K562 (cell line): ENCODE results near the gene PRRT1. TPM values are rescaled to one million over a fixed set of nuclear protein-coding genes. Genes with fewer than 3 reads are reported as not detected.

Source experiments
- ATAC-seq: fragments of 200-7000 bp; cut with Tn5 transposase; 3 replicates; pipeline ENCODE4 v1.9.1; 2020; ENCODE audit warnings: moderate library complexity
- BruUV-seq: library from RNA; stranded (reverse); fragments of 400-500 nt; replicated peaks from 2 replicates; lab custom pipeline; 2021; lab: Mats Ljungman, UMichigan
- CTCF ChIA-PET: fragments of 300-600 bp; formaldehyde crosslinking; extraction: SDS; loops from one replicate; lab custom pipeline; 2021; ENCODE audit warnings: low intra/inter-chr PET ratio; lab: Yijun Ruan, JAX
- POLR2A ChIA-PET: fragments of 300-600, 350-650 bp; sonication (Branson Sonifier 250); formaldehyde crosslinking; extraction: SDS; loops from one replicate; lab custom pipeline; 2021; ENCODE audit warnings: antibody characterized with exemption, inconsistent platforms; lab: Yijun Ruan, JAX
- DNase-seq, 4 experiments: peaks; one replicate each; pipeline versions ENCODE4 v3.0.0 to v3.0.0-alpha.2; 2011 to 2018; ENCODE audit warnings: low spot score in 3 of 4, mixed read lengths in 3 of 4; ENCODE audit errors: extremely low read depth in 1 of 4
- FAIRE-seq: peaks from 2 replicates; lab custom pipeline; 2011; peaks lifted over from hg19 to GRCh38; lab: Jason Lieb, UNC
- H2AFZ ChIP-seq: 2 replicates; pipeline ENCODE4 v1.6.0; 2011; ENCODE audit warnings: low read depth, low read length, control low read depth, inconsistent platforms
- H3K27ac ChIP-seq: fragments of 200-600 bp; 3 replicates; pipeline ENCODE4 v1.8.0; 2011; ENCODE audit warnings: low read depth, mild to moderate bottlenecking, control low read depth, inconsistent platforms, low read length, moderate library complexity, mixed read lengths; ENCODE audit errors: extremely low read depth
- H3K27me3 ChIP-seq, 2 experiments: fragments of 300-600 bp in 1 of 2; 2 replicates in 1 of 2; 3 replicates in 1 of 2; pipeline versions ENCODE4 v1.6.0 to v1.8.0; 2011; ENCODE audit warnings: inconsistent platforms in 2 of 2, low read length in 2 of 2, mild to moderate bottlenecking in 1 of 2, mixed read lengths in 1 of 2, moderate library complexity in 1 of 2; ENCODE audit not compliant: control insufficient read depth in 2 of 2, insufficient read depth in 2 of 2
- H3K36me3 ChIP-seq: fragments of 300-600 bp; 3 replicates; pipeline ENCODE4 v1.8.0; 2011; ENCODE audit warnings: mild to moderate bottlenecking, low read length, inconsistent platforms; ENCODE audit not compliant: control insufficient read depth, insufficient read depth
- H3K4me1 ChIP-seq, 2 experiments: fragments of 200-600 bp in 1 of 2; replicated peaks in 1 of 2; 2 replicates in 1 of 2; 3 replicates in 1 of 2; pipeline versions ENCODE4 v1.5.1 to v1.8.0; 2011; ENCODE audit warnings: inconsistent platforms in 2 of 2, low read length in 2 of 2, mild to moderate bottlenecking in 1 of 2, mixed read lengths in 1 of 2, moderate library complexity in 1 of 2; ENCODE audit not compliant: control insufficient read depth in 2 of 2, insufficient read depth in 2 of 2
- H3K4me2 ChIP-seq: 2 replicates; pipeline ENCODE4 v1.6.1; 2011; ENCODE audit warnings: low read length, control low read depth, inconsistent platforms, mixed read lengths; ENCODE audit not compliant: insufficient read depth
- H3K4me3 ChIP-seq: fragments of 200-600 bp; sonication (generic), shearing (Covaris generic); 2 replicates; pipeline ENCODE4 v1.5.1; 2016; ENCODE audit warnings: control low read depth, inconsistent platforms
- H3K79me2 ChIP-seq: fragments of 200-600 bp; 3 replicates; pipeline ENCODE4 v1.8.0; 2011; ENCODE audit warnings: low read length, inconsistent platforms; ENCODE audit not compliant: control insufficient read depth, insufficient read depth
- H3K9ac ChIP-seq, 2 experiments: 2 replicates each; pipeline versions ENCODE4 v1.6.0 to v1.6.1; 2011; ENCODE audit warnings: low read depth in 2 of 2, low read length in 2 of 2, control low read depth in 1 of 2, inconsistent platforms in 1 of 2, mild to moderate bottlenecking in 1 of 2, mixed read lengths in 1 of 2; ENCODE audit not compliant: insufficient read depth in 1 of 2
- H3K9me1 ChIP-seq: one replicate; pipeline ENCODE4 v1.6.0; 2011; ENCODE audit warnings: inconsistent platforms, mild to moderate bottlenecking, low read length, moderate library complexity; ENCODE audit not compliant: control insufficient read depth, insufficient read depth
- H3K9me3 ChIP-seq: replicated peaks from 2 replicates; pipeline ENCODE4 v1.5.1; 2011; ENCODE audit warnings: low read depth, low read length, inconsistent platforms; ENCODE audit not compliant: control insufficient read depth, insufficient read depth
- H4K20me1 ChIP-seq: replicated peaks from 2 replicates; pipeline ENCODE4 v1.6.1; 2011; ENCODE audit warnings: low read length, inconsistent platforms, mixed read lengths; ENCODE audit not compliant: control insufficient read depth, insufficient read depth
- HMG20B ChIP-seq: fragments of 250-450 bp; sonication (Bioruptor Pico); IDR thresholded peaks from 2 replicates; pipeline ENCODE4 v1.5.0; 2021; ENCODE audit warnings: mild to moderate bottlenecking
- NFE2L1 ChIP-seq: fragments of 450-650 bp; IDR thresholded peaks from 2 replicates; pipeline ENCODE4 v1.6.1; 2016; ENCODE audit warnings: missing genetic modification characterization, low read depth, mild to moderate bottlenecking, missing compliant biosample characterization, moderate library complexity, borderline replicate concordance
- RAD21 ChIP-seq, 2 experiments: fragments of 250-450 bp in 1 of 2; fragments of 450-650 bp in 1 of 2; sonication (Bioruptor Pico) in 1 of 2; formaldehyde crosslinking in 1 of 2; IDR thresholded peaks in 1 of 2; conservative IDR thresholded peaks in 1 of 2; 2 replicates each; pipeline versions ENCODE4 v1.4.0 to v1.8.0; 2020 to 2022; ENCODE audit warnings: mild to moderate bottlenecking in 2 of 2, moderate library complexity in 1 of 2
- SRSF1 ChIP-seq: fragments of 200-400 bp; formaldehyde crosslinking; IDR thresholded peaks from 2 replicates; pipeline ENCODE4 v1.6.1; 2017; ENCODE audit warnings: mild to moderate bottlenecking, low read depth, low read length, moderate library complexity
- TOE1 ChIP-seq, 2 experiments: fragments of 450-650 bp in 1 of 2; sonication (generic) in 1 of 2; formaldehyde crosslinking in 1 of 2; IDR thresholded peaks; 2 replicates each; pipeline versions ENCODE4 v1.7.1 to v1.8.0; 2016 to 2022; ENCODE audit warnings: borderline replicate concordance in 2 of 2, mild to moderate bottlenecking in 2 of 2, antibody characterized with exemption in 1 of 2, inconsistent platforms in 1 of 2, low read depth in 1 of 2, missing genetic modification reagents in 1 of 2, moderate library complexity in 1 of 2
- ZNF263 ChIP-seq: sonication (generic); formaldehyde crosslinking; IDR thresholded peaks from 2 replicates; pipeline ENCODE4 v1.8.0; 2022; ENCODE audit warnings: mild to moderate bottlenecking, missing genetic modification reagents, borderline replicate concordance
- ZNF717 ChIP-seq: fragments of 250-450 bp; sonication (Bioruptor Pico); IDR thresholded peaks from 2 replicates; pipeline ENCODE4 v1.5.0; 2021
- WGBS: fragments of 100-300 bp; shearing (Covaris generic); methylation state at CpG from one replicate; pipeline ENCODE4 v1.1.6; 2016; ENCODE audit warnings: low coverage, mixed read lengths; ENCODE audit not compliant: insufficient coverage; ENCODE audit errors: missing lambda C conversion rate; 5-methylcytosine and 5-hydroxymethylcytosine counted together
- in situ Hi-C: fragments of 300-500 bp; cut with MboI; formaldehyde crosslinking; loops from 4 replicates; pipeline ENCODE4 v1.15.0; 2018; ENCODE audit warnings: inconsistent platforms, mixed read lengths
- intact Hi-C: fragments of 100-400 bp; cut with micrococcal nuclease; formaldehyde crosslinking; loops from 2 replicates; pipeline ENCODE4 v1.14.2; 2022
- polyA plus RNA-seq, 8 experiments: library from polyadenylated mRNA; depleted of rRNA in 4 of 8; stranded (reverse) in 5 of 8; unstranded in 3 of 8; fragments of >200 nt; fragmentation: Nextera tagmentation in 2 of 8; fragmentation: Illumina TruSeq in 1 of 8; extraction: Ambion mirVana in 2 of 8; extraction: Trizol in 1 of 8; gene quantifications; 2 replicates each; pipeline versions ENCODE4 v1.2.1 to v1.2.3, GENCODE V29; 2011 to 2014; ENCODE audit warnings: inconsistent platforms in 1 of 8, missing spikeins in 1 of 8
- total RNA-seq, 7 experiments: library from RNA; depleted of rRNA in 6 of 7; stranded (reverse); fragments of >200 nt in 6 of 7; fragmentation: Illumina TruSeq in 2 of 7; extraction: Trizol in 2 of 7; gene quantifications; 2 replicates each; pipeline versions ENCODE4 v1.2.1 to v1.2.3, GENCODE V29; 2011 to 2021; ENCODE audit warnings: low replicate concordance in 1 of 7
- TF ChIP-seq, protein P1 (sequence below): IDR thresholded peaks from 2 replicates; pipeline ENCODE4 v1.6.1; 2011; ENCODE audit warnings: borderline replicate concordance, low read depth, mild to moderate bottlenecking, moderate library complexity, low read length; ENCODE audit not compliant: insufficient read depth, poor library complexity, severe bottlenecking
- TF ChIP-seq, protein P2 (sequence below): sonication (generic); formaldehyde crosslinking; IDR thresholded peaks from 2 replicates; pipeline ENCODE4 v1.8.1; 2023; ENCODE audit warnings: missing genetic modification reagents, mild to moderate bottlenecking, borderline replicate concordance
- TF ChIP-seq, protein P3 (sequence below): fragments of 250-450 bp; sonication (Bioruptor Pico); IDR thresholded peaks from 2 replicates; pipeline ENCODE4 v1.8.0; 2022; ENCODE audit warnings: inconsistent platforms

Gene PRRT1
- total and polyA plus RNA-seq, 9 of the 15 experiments (the other 6 are each of a cell fraction or from before 2014, with no cell fraction given) = 0.14 to 3.5 (median 0.41) TPM

DNA sequence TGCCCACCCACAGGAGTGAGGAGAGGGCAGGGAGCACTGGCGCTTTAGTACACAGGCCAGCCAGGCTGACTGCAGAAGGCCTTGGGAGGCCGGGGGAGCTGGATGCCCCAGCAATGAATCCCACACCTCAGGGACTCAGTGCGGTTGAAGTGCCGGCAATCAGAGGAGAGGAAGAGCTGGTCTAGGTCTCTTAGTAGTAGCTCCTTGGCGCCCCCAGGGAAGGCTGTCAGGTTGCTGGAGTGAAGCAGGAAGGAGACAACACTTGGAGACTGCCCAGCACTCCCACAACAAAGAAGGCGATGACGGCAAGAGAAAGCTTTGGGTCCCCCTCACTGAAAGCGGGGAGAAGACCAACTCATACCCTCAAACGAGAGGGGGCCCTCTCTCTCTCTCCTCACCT lies 34.3 kb downstream of the PRRT1 start (continued):
- no peak for TF ChIP-seq NFE2L1

DNA sequence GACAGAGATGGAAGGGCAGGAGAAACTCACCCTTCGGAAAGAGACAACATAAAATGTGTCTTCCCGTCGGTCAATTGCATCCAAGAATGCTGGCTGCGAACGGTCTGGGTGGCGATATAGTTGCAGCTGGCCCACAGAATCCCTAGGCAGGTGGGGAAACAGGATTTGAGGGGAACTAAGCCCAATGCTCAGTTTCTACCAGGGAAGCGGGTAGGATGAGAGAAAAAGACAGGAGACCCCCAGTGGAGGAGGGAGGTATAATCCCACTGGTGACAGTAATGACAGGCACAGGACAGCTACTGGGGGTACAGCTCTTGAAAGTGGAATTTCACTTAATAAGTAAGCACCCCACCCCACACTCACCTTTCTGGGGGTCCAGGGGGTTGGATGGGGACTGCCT lies 35.1 kb downstream of the PRRT1 start:
- ATAC-seq (peak; percentile 54), FAIRE-seq (peak; percentile 44), DNase-seq (peak; percentile 61 to 74 (median 64))
- no peaks in the 10 kb centered on the region for H3K27me3 ChIP-seq
- H4K20me1 ChIP-seq = no peaks in the 10 kb centered on the region
- CTCF ChIA-PET = interaction anchor here (0.8 to 1.9 kb wide), 4 partner anchors 29 to 80 kb away, joined by 3 to 8 read pairs (median 6); no protein-coding TSS in a partner anchor
- no peaks in the 10 kb centered on the region for H3K9me3 ChIP-seq
- H3K4me2 ChIP-seq = no peak overlapping the region
- BruUV-seq = no TSS peak
- peaks cover 52% of the 10 kb centered on the region for H3K36me3 ChIP-seq
- intact Hi-C loops (loop anchor here (5.0 to 10.0 kb wide), 3 partner anchors 51 to 298 kb away; partner anchors contain the start of gene ZBTB12), in situ Hi-C loops (no loop called here)
- no peak overlapping the region; a peak in 1 of 4 replicates for H3K9ac ChIP-seq
- 90% methylated on average over 7 of the region's 7 CpGs for WGBS
- H3K79me2 ChIP-seq = no peaks in the 10 kb centered on the region
- peaks cover 3% of the 10 kb centered on the region for H3K9me1 ChIP-seq
- POLR2A ChIA-PET = interaction anchor here (0.9 to 4.6 kb wide), 5 partner anchors 7 to 280 kb away, joined by 3 to 25 read pairs (median 4); partner anchors contain the start of genes FKBPL and TNXB
- no peak overlapping the region for H3K27ac ChIP-seq
- H2AFZ ChIP-seq = no peak overlapping the region
- H3K4me1 ChIP-seq = peaks cover 7 to 12% of the 10 kb centered on the region in 2 experiments; a peak in 4 of 5 replicates
- H3K4me3 ChIP-seq = no peak overlapping the region
- TF ChIP-seq ZNF263 (CRISPR knock-in tag) = no peak
- no peak for TF ChIP-seq HMG20B (CRISPR knock-in tag)
- TF ChIP-seq, protein P1, sequence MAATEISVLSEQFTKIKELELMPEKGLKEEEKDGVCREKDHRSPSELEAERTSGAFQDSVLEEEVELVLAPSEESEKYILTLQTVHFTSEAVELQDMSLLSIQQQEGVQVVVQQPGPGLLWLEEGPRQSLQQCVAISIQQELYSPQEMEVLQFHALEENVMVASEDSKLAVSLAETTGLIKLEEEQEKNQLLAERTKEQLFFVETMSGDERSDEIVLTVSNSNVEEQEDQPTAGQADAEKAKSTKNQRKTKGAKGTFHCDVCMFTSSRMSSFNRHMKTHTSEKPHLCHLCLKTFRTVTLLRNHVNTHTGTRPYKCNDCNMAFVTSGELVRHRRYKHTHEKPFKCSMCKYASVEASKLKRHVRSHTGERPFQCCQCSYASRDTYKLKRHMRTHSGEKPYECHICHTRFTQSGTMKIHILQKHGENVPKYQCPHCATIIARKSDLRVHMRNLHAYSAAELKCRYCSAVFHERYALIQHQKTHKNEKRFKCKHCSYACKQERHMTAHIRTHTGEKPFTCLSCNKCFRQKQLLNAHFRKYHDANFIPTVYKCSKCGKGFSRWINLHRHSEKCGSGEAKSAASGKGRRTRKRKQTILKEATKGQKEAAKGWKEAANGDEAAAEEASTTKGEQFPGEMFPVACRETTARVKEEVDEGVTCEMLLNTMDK = peak; percentile 64
- TF ChIP-seq RAD21 (CRISPR knock-in tag; conservative IDR thresholded peaks at IDR 0.05 in 1 of 2, IDR thresholded peaks at IDR 0.05 in 1 of 2) = peak in 1 of 2 experiments; percentile 45; a peak in 3 of 4 replicates
- TF ChIP-seq, protein P2, sequence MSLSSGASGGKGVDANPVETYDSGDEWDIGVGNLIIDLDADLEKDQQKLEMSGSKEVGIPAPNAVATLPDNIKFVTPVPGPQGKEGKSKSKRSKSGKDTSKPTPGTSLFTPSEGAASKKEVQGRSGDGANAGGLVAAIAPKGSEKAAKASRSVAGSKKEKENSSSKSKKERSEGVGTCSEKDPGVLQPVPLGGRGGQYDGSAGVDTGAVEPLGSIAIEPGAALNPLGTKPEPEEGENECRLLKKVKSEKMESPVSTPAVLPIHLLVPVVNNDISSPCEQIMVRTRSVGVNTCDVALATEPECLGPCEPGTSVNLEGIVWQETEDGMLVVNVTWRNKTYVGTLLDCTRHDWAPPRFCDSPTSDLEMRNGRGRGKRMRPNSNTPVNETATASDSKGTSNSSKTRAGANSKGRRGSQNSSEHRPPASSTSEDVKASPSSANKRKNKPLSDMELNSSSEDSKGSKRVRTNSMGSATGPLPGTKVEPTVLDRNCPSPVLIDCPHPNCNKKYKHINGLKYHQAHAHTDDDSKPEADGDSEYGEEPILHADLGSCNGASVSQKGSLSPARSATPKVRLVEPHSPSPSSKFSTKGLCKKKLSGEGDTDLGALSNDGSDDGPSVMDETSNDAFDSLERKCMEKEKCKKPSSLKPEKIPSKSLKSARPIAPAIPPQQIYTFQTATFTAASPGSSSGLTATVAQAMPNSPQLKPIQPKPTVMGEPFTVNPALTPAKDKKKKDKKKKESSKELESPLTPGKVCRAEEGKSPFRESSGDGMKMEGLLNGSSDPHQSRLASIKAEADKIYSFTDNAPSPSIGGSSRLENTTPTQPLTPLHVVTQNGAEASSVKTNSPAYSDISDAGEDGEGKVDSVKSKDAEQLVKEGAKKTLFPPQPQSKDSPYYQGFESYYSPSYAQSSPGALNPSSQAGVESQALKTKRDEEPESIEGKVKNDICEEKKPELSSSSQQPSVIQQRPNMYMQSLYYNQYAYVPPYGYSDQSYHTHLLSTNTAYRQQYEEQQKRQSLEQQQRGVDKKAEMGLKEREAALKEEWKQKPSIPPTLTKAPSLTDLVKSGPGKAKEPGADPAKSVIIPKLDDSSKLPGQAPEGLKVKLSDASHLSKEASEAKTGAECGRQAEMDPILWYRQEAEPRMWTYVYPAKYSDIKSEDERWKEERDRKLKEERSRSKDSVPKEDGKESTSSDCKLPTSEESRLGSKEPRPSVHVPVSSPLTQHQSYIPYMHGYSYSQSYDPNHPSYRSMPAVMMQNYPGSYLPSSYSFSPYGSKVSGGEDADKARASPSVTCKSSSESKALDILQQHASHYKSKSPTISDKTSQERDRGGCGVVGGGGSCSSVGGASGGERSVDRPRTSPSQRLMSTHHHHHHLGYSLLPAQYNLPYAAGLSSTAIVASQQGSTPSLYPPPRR (CRISPR knock-in tag) = no peak
- TF ChIP-seq, protein P3, sequence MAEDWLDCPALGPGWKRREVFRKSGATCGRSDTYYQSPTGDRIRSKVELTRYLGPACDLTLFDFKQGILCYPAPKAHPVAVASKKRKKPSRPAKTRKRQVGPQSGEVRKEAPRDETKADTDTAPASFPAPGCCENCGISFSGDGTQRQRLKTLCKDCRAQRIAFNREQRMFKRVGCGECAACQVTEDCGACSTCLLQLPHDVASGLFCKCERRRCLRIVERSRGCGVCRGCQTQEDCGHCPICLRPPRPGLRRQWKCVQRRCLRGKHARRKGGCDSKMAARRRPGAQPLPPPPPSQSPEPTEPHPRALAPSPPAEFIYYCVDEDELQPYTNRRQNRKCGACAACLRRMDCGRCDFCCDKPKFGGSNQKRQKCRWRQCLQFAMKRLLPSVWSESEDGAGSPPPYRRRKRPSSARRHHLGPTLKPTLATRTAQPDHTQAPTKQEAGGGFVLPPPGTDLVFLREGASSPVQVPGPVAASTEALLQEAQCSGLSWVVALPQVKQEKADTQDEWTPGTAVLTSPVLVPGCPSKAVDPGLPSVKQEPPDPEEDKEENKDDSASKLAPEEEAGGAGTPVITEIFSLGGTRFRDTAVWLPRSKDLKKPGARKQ (CRISPR knock-in tag) = no peak
- no peak for TF ChIP-seq TOE1 (IDR thresholded peaks at IDR 0.05; ENCODE audit: borderline replicate concordance)
- TF ChIP-seq TOE1 (CRISPR knock-in tag; IDR thresholded peaks at IDR 0.05; ENCODE audit: borderline replicate concordance, low read depth) = no peak
- TF ChIP-seq SRSF1 = no peak
- TF ChIP-seq ZNF717 = no peak
